ENCODE measurements around the gene CRYGN.

CRYGN gene

GRCh38 chr7:151390598-151391357, 49.2 kb downstream of the CRYGN start:
- no peak for TF ChIP-seq CTCF (IDR thresholded peaks at IDR 0.05; ENCODE audit: insufficient read depth, low read length, poor library complexity, severe bottlenecking)

GRCh38 chr7:151389768-151390597, 50.0 kb downstream of the CRYGN start:
- no peak for TF ChIP-seq CTCF (IDR thresholded peaks at IDR 0.05; ENCODE audit: insufficient read depth, low read length, poor library complexity, severe bottlenecking)
- H3K4me3 ChIP-seq (replicated peaks; ENCODE audit: low read depth, low read length): no peak overlapping the region
- DNase-seq (ENCODE audit: extremely low read depth, insufficient read length): no peak
- no peaks in the 10 kb centered on the region; the same call in none of the 2 replicates for H3K27me3 ChIP-seq (replicated peaks; ENCODE audit: control insufficient read depth, insufficient read depth, low read length)
- no peaks in the 10 kb centered on the region for H3K36me3 ChIP-seq (ENCODE audit: control insufficient read depth, insufficient read depth, low read length)

More at GRCh38 chr7:151390598-151391357, 49.2 kb downstream of the CRYGN start:
- no peak overlapping the region for H3K4me3 ChIP-seq (replicated peaks; ENCODE audit: low read depth, low read length)
- no peak for DNase-seq (ENCODE audit: extremely low read depth, insufficient read length)
- H3K36me3 ChIP-seq (ENCODE audit: control insufficient read depth, insufficient read depth, low read length): no peaks in the 10 kb centered on the region
- no peaks in the 10 kb centered on the region; the same call in none of the 2 replicates for H3K27me3 ChIP-seq (replicated peaks; ENCODE audit: control insufficient read depth, insufficient read depth, low read length)

- no peaks in the 10 kb centered on the region for H3K36me3 ChIP-seq (ENCODE audit: control insufficient read depth, insufficient read depth, low read length)
- DNase-seq (ENCODE audit: extremely low read depth, insufficient read length): no peak
- no peak for TF ChIP-seq CTCF (IDR thresholded peaks at IDR 0.05; ENCODE audit: insufficient read depth, low read length, poor library complexity, severe bottlenecking)
- no peaks in the 10 kb centered on the region; the same call in none of the 2 replicates for H3K27me3 ChIP-seq (replicated peaks; ENCODE audit: control insufficient read depth, insufficient read depth, low read length)
- H3K4me3 ChIP-seq (replicated peaks; ENCODE audit: low read depth, low read length): no peak overlapping the region
Observed at GRCh38 chr7:151389096-151389767, 50.7 kb downstream of the CRYGN start.

- no peak for DNase-seq (ENCODE audit: extremely low read depth, insufficient read length)
- H3K36me3 ChIP-seq (ENCODE audit: control insufficient read depth, insufficient read depth, low read length): no peaks in the 10 kb centered on the region
- TF ChIP-seq CTCF (IDR thresholded peaks at IDR 0.05; ENCODE audit: insufficient read depth, low read length, poor library complexity, severe bottlenecking): no peak
- no peak overlapping the region for H3K4me3 ChIP-seq (replicated peaks; ENCODE audit: low read depth, low read length)
- H3K27me3 ChIP-seq (replicated peaks; ENCODE audit: control insufficient read depth, insufficient read depth, low read length): no peaks in the 10 kb centered on the region; the same call in none of the 2 replicates
Observed at GRCh38 chr7:151388430-151388829, 51.5 kb downstream of the CRYGN start.

- no peaks in the 10 kb centered on the region for H3K36me3 ChIP-seq (ENCODE audit: control insufficient read depth, insufficient read depth, low read length)
Observed at GRCh38 chr7:151388007-151388297, 52.0 kb downstream of the CRYGN start.

More at GRCh38 chr7:151388007-151388297, 52.0 kb downstream of the CRYGN start:
- no peak for TF ChIP-seq CTCF (IDR thresholded peaks at IDR 0.05; ENCODE audit: insufficient read depth, low read length, poor library complexity, severe bottlenecking)
- no peaks in the 10 kb centered on the region; the same call in none of the 2 replicates for H3K27me3 ChIP-seq (replicated peaks; ENCODE audit: control insufficient read depth, insufficient read depth, low read length)
- no peak overlapping the region for H3K4me3 ChIP-seq (replicated peaks; ENCODE audit: low read depth, low read length)
- DNase-seq (ENCODE audit: extremely low read depth, insufficient read length): no peak

Measured in GM06990 (cell line).